Fibroblast of upper back skin (primary cell): ENCODE data around the gene PTGER1.
"Not testable (repeated sequence)": the region's sequence is repeated elsewhere in the genome, so short reads cannot be mapped to it uniquely, and the experiment has no call there.

Experiments
- DNase-seq: peaks from one replicate; pipeline ENCODE4 v3.0.0-alpha.2; 2013

PTGER1 gene

GRCh38 chr19:14473073-14473977 is 1.8 kb downstream of the PTGER1 start:
- DNase-seq, result no peak

- DNase-seq, result peak; percentile 41
Measured at GRCh38 chr19:14472202-14472938, 2.8 kb downstream of the PTGER1 start.

- DNase-seq, result no peak
Measured at GRCh38 chr19:14471436-14472187, 3.5 kb downstream of the PTGER1 start.

- no peak for DNase-seq
Measured at GRCh38 chr19:14470031-14470876, 4.9 kb downstream of the PTGER1 start.

DNA sequence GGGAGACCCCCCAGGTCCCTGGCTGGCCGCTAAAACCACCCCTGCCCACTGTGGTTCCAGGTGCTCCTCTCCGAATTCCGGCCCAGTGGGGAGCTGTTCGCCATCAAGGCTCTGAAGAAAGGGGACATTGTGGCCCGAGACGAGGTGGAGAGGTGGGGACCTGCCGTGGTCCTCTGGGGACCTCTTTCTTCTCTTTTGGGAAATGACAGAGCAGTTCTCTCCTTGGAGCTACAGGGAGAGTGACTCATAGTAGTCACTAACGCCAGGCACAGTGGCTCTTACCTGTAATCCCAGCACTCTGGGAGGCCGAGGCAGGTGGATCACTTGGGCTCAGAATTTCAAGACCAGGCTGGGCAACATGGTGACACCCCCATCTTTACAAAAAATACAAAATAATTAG is 7.3 kb downstream of the PTGER1 start:
- no peak for DNase-seq

GRCh38 chr19:14467391-14467790 is 7.8 kb downstream of the PTGER1 start:
- DNase-seq, result no peak

DNA sequence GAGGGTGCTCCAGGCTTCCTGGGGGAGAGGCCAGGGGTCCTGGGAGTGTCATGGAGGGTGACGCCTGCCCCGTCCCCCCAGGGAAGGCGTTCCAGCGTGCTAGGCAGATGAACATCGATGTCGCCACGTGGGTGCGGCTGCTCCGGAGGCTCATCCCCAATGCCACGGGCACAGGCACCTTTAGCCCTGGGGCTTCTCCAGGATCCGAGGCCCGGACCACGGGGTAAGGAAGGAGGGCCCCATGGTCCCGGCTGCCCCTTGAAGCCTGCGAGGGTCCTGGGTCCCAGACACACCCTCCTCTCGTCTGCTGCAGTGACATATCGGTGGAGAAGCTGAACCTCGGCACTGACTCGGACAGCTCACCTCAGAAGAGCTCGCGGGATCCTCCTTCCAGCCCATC is 11.4 kb downstream of the PTGER1 start:
- DNase-seq, result no peak

DNA sequence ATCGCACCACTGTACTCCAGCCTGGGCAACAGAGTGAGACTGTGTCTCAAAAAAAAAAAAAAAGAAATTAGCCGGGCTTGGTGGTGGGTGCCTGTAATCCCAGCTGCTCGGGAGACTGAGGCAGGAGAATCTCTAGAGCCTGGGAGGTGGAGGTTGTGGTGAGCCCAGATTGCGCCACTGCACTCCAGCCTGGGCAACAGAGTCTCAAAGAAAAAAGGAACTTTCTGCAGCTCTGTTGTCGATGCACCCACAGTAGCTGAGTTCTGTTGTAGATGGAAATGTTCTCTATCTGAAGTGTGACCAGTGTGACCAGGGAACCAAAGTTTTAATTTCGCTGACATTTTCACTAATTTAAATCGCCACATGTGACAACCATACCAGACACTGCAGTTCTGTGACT is 12.8 kb downstream of the PTGER1 start:
- DNase-seq, result not testable (repeated sequence)

- DNase-seq, result no peak
Measured at GRCh38 chr19:14460935-14461334, 14.2 kb downstream of the PTGER1 start.

- DNase-seq, result no peak
Measured at GRCh38 chr19:14459703-14460102, 15.5 kb downstream of the PTGER1 start.

GRCh38 chr19:14452303-14452702 is 22.9 kb downstream of the PTGER1 start:
- not testable (repeated sequence) for DNase-seq

GRCh38 chr19:14450876-14451275 is 24.3 kb downstream of the PTGER1 start:
- DNase-seq, result no peak

DNA sequence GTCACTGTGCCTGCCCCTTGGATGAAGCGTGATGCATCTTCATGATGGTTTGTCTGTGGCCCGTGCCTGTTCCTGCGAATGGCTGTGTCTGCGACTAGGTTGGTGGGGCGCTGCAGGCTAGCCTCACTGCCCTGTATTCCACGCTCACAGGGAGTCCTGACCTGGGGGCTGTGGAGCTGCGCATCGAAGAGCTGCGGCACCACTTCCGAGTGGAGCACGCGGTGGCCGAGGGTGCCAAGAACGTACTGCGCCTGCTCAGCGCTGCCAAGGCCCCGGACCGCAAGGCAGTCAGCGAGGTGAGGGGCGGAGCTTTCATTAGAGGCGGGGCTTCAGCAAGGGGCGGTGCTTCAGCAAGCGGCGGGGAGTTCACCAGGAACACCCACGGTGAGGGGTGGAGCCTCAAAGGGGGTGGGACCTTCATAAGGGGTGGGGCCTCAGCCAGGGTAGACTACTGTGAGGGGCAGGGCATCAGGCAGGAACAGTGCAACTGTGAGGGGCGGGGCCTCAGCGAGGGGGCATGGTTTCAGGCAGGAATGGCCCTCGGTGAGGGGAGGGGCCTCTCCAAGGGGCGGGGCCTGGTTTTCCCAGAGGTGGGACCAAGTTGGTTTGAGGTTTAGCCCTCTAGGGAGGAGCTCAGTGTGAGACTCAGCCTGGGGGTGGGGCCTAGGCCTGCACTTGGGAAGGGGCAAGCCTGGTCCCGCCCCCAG is 24.8 kb downstream of the PTGER1 start:
- no peak for DNase-seq

GRCh38 chr19:14449321-14449720 is 25.8 kb downstream of the PTGER1 start:
- no peak for DNase-seq

GRCh38 chr19:14446336-14447036 is 28.7 kb downstream of the PTGER1 start:
- no peak for DNase-seq

DNA sequence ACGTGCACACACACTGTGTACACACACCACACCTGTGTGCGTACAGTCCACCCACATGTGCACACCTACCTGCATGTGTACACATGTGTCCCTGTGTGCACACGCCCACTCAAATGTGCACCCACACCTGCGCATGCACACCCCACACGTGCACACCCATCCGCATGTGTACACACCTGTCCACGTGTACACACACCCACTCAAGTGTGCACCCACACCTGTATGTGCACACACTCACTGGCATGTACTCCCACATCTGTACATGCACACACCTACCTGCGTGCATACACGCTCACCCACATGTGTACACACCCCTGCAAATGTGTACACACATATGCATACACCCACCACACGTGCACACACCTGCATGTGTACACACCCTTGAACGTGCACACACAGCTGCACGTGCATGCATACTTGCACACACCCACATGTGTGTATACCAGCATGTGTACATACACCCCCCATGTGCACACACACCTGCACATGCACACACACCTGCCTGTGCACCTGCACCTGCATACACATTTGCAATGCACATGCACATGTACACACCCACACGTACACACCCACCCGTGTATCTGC is 31.4 kb downstream of the PTGER1 start:
- DNase-seq, result no peak

- no peak for DNase-seq
Measured at GRCh38 chr19:14442891-14443631, 32.1 kb downstream of the PTGER1 start.

DNA sequence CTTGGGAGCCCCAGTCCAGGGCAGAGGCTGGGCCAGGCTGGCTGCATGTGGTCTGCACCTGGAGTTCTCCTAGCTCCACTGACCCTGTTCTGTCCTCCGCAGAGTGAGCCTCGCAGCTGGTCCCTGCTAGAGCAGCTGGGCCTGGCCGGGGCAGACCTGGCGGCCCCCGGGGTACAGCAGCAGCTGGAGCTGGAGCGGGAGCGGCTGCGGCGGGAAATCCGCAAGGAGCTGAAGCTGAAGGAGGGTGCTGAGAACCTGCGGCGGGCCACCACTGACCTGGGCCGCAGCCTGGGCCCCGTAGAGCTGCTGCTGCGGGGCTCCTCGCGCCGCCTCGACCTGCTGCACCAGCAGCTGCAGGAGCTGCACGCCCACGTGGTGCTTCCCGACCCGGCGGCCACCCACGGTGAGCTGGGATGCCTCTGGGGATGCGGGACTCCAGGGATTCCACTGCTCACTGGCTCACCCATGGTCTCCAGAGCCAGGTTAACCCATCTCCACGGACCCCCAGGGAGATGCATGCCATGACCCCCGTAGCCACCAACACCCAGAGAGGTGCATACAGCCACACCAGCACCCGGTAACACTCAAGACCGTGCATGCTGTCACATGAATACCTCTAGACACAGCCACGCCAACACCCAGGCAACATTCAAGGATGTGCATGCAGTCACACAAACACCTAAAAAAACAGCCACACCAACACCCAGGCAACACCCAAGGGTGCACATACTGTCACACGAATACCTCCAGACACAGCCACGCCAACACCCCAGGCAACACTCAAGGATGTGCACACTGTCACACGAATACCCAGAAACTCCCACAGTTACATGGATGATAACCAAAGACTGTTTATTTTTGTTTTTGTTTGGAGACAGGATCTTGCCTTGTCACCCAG is 33.9 kb downstream of the PTGER1 start:
- DNase-seq, result no peak

- no peak for DNase-seq
Measured at GRCh38 chr19:14440049-14440448, 35.1 kb downstream of the PTGER1 start.
